HTR-8/SVneo (cell line): ENCODE data around the gene EFCAB11.

Experiments
- DNase-seq: peaks from one replicate; pipeline ENCODE4 v3.0.0; 2011; ENCODE audit warnings: low spot score, mixed read lengths; ENCODE audit not compliant: insufficient read length
- FAIRE-seq: peaks from 2 replicates; lab custom pipeline; 2011; peaks lifted over from hg19 to GRCh38; lab: Jason Lieb, UNC

Gene EFCAB11, protein sequence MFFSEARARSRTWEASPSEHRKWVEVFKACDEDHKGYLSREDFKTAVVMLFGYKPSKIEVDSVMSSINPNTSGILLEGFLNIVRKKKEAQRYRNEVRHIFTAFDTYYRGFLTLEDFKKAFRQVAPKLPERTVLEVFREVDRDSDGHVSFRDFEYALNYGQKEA

GRCh38 chr14:89954070-89955021 is at the start of gene EFCAB11:
Gene EFCAB11, minus strand, starts transcription at chr14:89954730. Its CDS starts 70 bp downstream, at chr14:89954660.
- FAIRE-seq (peak; percentile 96), DNase-seq (peak; percentile 95)

DNA sequence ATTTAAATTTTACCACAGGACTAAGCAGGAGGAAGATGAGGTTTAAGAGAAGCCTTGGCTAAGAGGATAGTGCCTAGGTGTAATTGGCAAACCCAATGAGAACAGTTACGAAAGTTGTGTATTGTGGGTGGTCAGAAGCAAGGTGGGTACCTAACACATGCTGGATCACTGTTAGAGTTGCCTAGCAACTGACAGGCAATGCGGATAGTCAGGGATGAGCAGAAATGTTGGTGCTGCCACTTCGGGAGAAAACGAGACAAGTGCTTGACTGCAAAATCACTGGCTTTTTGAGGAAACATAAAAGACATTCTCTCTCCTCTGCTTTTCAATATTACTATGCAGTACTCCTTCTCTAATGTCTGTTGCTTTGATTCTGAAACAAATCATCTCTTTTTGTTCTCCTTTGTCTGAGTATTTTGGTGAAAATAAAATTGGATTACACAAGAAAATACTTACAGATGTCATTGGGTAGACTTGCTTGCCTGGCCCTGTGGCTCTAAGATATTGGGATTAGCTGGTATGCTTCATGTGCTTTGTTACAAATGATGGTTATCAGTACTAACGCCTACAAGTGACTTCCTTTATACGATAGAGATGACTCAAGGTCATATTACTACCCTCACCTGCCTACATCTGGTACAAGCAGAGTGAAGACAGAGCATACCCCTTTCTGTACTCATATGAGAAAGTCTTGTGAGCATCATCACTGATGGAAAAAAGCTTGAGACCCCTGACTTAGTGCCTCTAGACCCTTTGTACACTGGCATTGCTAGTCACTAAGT is 49.2 kb upstream of the EFCAB11 start:
- no peak for FAIRE-seq
- no peak for DNase-seq

GRCh38 chr14:90000935-90001334 is 46.4 kb upstream of the EFCAB11 start:
- DNase-seq (no peak), FAIRE-seq (no peak)

DNA sequence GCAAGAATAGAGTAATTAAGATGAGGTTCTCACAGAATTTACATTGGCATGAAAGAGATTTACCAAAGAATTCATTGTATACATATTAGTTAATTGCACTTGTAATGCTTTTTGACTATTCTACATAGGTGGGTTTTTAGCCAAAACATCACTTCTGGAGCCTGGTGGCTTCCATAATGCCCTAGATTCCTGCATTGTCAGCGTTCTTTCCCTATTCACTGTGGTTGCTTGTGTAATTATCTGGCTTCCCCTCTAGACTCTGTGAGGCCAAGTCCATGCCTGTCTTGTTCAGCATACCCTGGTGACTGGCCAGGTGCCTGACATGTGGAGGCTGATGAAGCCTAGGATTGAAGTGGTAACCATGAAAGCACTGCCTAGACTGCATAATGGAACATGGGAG is 42.4 kb upstream of the EFCAB11 start:
- DNase-seq (no peak), FAIRE-seq (no peak)

- DNase-seq (no peak), FAIRE-seq (no peak)
Measured at GRCh38 chr14:89992273-89992672, 37.7 kb upstream of the EFCAB11 start.

- DNase-seq (no peak), FAIRE-seq (no peak)
Measured at GRCh38 chr14:89990623-89991275, 36.2 kb upstream of the EFCAB11 start.

DNA sequence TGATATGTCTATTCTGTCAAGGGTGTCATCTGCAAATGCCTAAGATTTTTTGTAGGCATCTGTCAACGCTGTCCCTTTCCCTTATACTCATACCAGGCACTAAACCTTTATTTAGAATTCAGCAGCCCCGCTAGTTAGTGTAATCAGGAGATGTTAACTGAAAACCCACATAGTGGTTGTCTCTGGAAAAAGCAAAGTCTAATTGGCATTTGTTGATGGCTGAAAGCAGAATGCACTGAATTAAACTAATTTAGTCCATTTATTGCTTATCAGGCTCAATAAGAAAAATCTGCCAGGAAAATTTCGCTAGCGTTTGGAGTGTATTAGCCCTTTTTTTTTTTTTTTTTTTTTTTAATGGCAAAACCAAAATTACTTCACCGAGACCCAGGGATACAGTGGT is 35.7 kb upstream of the EFCAB11 start:
- DNase-seq: no peak
- FAIRE-seq: no peak

DNA sequence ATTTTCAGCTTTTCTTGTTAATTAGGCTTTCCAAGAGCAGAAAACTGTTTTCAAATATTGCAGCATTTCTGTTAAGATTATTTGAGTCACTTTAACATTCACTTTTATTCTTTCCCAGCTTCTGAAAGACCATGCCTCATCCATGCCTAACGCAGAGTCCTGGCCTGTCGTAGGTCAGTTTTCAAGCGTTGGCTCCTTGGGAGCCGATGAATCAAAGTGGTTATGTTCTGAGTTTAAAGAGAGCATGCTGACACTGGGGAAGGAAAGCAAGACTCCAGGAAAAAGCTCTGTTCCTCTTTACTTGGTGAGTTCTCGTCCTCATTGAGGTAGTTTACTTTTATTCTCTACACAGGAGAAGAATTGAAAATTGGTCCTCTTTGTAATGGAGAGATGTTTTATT is 34.3 kb upstream of the EFCAB11 start:
- DNase-seq (no peak), FAIRE-seq (no peak)

GRCh38 chr14:89987161-89987475 is 32.6 kb upstream of the EFCAB11 start:
- FAIRE-seq (no peak), DNase-seq (no peak)

GRCh38 chr14:89986462-89987160 is 32.1 kb upstream of the EFCAB11 start:
- DNase-seq: no peak
- FAIRE-seq: no peak

DNA sequence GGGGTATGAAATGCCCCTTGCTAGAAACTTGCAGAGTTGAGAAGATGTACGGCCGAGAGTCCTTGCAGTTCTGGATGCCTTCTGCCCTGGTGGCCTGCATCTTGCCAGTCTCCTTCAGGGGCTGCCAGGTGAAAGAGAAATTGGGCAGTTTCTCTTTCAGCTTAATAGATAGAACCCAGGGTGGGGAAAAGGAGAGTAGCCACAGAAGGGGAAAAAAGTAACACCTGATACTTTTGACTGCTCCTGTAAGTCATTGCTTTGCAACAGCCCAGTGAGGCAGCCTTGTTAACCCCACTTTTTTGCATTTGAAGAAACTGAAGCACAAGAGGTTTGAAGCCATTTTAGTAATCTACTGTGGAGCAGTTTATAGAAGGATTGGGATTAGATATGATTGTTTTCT is 28.8 kb upstream of the EFCAB11 start:
- FAIRE-seq (no peak), DNase-seq (no peak)

GRCh38 chr14:89978656-89979055 is 24.1 kb upstream of the EFCAB11 start:
- FAIRE-seq (no peak), DNase-seq (no peak)

DNA sequence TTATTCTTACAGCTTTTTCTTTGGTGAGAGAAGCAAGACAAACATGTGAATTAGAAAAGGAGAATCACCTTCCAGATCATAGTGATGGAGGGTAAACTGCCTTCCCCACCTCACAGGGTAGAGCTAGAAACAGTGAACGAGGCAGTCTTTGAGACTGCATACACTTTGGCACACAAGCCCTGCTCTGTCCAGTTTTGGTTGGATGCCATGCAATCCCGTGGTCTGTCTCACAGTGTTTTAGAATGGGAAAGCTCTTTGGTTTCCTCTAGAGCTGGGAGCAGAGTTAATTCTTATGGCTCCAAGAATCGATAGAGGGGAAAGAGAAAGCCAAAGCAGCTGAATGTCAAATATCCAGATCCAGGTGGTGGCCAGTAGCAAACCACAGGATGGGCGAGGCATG is 23.1 kb upstream of the EFCAB11 start:
- DNase-seq (no peak), FAIRE-seq (no peak)

GRCh38 chr14:89973234-89973823 is 18.8 kb upstream of the EFCAB11 start:
- no peak for FAIRE-seq
- DNase-seq: peak; percentile 64

DNA sequence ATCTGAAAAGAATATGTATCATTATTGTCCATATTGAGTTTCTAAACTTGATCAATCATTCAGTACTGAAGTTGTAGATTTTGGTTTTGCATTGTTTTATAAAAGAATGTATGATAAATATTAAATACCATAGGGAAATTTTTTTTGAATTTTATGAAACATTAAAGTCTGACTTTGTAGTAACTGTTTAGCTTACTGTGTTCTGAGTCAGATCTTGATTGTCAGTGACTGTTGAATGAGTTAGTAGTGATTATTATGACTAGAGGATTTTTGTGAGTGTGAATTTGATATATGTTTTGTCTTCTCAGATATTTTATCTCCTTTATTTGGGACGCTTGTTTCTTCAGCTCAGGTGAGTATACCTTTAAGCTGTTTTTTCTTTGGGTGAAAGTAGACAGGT is 11.3 kb upstream of the EFCAB11 start:
- FAIRE-seq (no peak), DNase-seq (no peak)

DNA sequence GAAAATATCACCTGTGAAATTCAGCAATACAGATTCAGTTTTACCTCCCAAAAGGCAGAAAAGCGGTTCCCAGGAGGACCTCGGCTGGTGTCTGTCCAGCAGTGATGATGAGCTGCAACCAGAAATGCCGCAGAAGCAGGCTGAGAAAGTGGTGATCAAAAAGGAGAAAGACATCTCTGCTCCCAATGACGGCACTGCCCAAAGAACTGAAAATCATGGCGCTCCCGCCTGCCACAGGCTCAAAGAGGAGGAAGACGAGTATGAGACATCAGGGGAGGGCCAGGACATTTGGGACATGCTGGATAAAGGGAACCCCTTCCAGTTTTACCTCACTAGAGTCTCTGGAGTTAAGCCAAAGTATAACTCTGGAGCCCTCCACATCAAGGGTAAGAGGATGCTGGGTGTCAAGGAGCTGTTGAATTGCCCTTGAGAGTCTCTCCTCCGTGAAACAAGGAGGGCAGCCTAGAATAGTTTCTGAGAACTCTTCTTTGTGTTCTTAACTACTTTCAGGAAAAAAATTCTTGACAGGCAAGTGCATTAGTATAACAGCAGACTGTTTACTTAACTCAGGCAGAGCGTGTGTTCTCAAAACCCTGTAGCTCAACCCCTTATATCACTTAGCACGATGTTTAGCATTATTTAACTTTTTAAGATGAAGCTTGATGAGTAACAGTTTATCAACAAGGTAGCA is 8.9 kb upstream of the EFCAB11 start:
- DNase-seq (no peak), FAIRE-seq (no peak)

GRCh38 chr14:89960914-89961313 is 6.4 kb upstream of the EFCAB11 start:
- no peak for FAIRE-seq

GRCh38 chr14:89959853-89960445 is 5.4 kb upstream of the EFCAB11 start:
- DNase-seq: no peak
- no peak for FAIRE-seq

More at GRCh38 chr14:89960914-89961313, 6.4 kb upstream of the EFCAB11 start:
- no peak for DNase-seq

GRCh38 chr14:89958966-89959365 is 4.4 kb upstream of the EFCAB11 start:
- FAIRE-seq: no peak
- no peak for DNase-seq
